ENCODE data around the gene PLSCR3. TPM values are rescaled to one million over a fixed set of nuclear protein-coding genes. Genes with fewer than 3 reads are reported as not detected.

Gene PLSCR3
- total and polyA plus RNA-seq, 2 experiments from 2014 or later: 30.0 to 34.3 TPM

- TF ChIP-seq REST (IDR thresholded peaks at IDR 0.05; ENCODE audit: unreplicated experiment) (no peak), CREB1 (CRISPR knock-in tag; IDR thresholded peaks at IDR 0.05; ENCODE audit: low read depth) (no peak), ZNF462 (CRISPR knock-in tag; IDR thresholded peaks at IDR 0.05) (no peak), STAT1 (IDR thresholded peaks at IDR 0.05; ENCODE audit: unreplicated experiment) (no peak), ZNF331 (CRISPR knock-in tag; IDR thresholded peaks at IDR 0.05; ENCODE audit: low read depth) (no peak), POLR2AphosphoS5 (IDR thresholded peaks at IDR 0.05; ENCODE audit: low read depth) (no peak), NANOG (IDR thresholded peaks at IDR 0.05; ENCODE audit: borderline replicate concordance) (no peak)
These were observed 13.3 kb upstream of the PLSCR3 start, which contains the start of gene NLGN2 (continued) for GRCh38 chr17:7407485-7408251.

Data from GM23338 (cell line).